H54 (cell line): ENCODE measurements around the gene ELAVL3.
A peak's percentile ranks its signal among the peaks of the same experiment; 100 is the strongest.

Experiments used
- DNase-seq: peaks from one replicate; pipeline ENCODE4 v3.0.0; 2011; ENCODE audit warnings: low spot score, mixed read lengths; ENCODE audit not compliant: insufficient read length
- FAIRE-seq: peaks from 3 replicates; lab custom pipeline; 2011; peaks lifted over from hg19 to GRCh38; lab: Jason Lieb, UNC
- POLR2A ChIP-seq: IDR thresholded peaks from 2 replicates; pipeline ENCODE4 v1.6.1; 2011; ENCODE audit warnings: low read depth, mild to moderate bottlenecking, low read length

ELAVL3 gene

DNA sequence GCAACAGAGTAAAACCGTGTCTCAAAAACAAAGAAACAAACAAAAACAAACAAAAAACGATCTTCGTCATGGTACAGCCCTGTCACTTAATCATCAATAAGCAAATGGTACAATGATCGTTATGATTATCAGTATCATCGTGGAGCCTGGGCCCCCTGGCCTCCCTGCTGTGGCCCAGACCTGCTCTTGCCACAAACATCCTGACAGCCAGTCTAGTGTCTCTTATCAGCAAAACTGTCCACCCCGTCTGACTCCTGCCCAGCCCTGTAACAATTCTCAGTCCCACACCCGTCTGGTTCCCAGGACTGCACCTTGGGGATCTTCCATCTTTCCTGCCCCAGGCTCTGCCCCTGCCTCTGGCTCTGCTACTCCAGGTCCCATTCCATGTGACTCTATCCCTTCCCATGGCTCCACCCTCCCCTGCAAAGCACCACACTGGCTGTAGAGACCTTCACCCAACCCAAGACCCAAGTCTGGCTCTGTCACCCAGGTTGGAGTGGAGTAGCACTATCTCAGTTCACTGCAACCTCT, 19.1 kb upstream of the ELAVL3 start:
- FAIRE-seq (no peak), DNase-seq (no peak)
- no peak for TF ChIP-seq POLR2A

GRCh38 chr19:11499220-11499726, 18.4 kb upstream of the ELAVL3 start:
- DNase-seq (no peak), FAIRE-seq (no peak)
- no peak for TF ChIP-seq POLR2A

GRCh38 chr19:11496391-11497163, 15.7 kb upstream of the ELAVL3 start:
- DNase-seq, result peak; percentile 90
- TF ChIP-seq POLR2A, result no peak
- FAIRE-seq, result no peak

DNA sequence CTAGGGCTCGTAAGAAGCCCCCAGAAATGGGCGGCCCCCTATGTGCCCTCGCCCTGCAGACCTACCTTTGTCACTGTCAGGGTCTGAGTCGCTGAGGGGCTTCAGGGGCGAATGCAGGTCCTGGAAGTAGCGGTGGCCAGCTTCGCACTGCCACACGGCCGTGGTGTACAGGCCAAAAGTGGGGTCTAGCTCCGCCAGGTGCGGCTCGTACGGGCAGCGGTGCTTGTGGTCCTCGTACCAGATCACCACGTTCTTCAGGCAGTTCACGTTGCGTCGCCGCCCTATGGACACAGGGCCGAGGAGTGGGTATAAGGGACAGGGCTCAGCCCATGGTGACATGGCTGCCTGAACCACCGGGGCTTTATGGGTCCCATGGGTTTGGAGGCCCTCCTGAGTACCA, 15.0 kb upstream of the ELAVL3 start:
- FAIRE-seq (no peak), DNase-seq (no peak)
- no peak for TF ChIP-seq POLR2A

DNA sequence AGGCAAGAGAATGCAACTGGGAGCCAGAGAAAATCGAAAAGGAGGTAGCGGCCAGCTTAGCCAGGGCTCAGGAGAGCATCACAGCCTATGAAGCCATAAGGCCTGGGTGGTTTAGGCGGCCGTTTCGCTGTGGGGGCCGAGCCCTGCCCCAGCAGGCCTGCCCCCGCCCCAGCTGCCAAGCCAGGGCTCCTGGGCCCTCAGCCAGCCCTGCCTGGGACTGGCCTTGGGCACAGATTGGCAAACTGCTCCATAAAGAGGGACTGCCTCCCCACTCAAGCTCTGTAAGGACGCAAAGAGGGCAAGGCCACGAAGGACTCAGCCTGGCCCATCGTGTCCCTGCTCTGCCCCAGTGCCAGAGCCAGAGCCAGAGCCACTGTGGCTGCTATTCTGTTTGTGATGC, 14.6 kb upstream of the ELAVL3 start:
- FAIRE-seq (no peak), DNase-seq (no peak)
- no peak for TF ChIP-seq POLR2A

- DNase-seq (no peak), FAIRE-seq (no peak)
- TF ChIP-seq POLR2A, result no peak
These were observed 13.9 kb upstream of the ELAVL3 start for GRCh38 chr19:11494634-11495285.

DNA sequence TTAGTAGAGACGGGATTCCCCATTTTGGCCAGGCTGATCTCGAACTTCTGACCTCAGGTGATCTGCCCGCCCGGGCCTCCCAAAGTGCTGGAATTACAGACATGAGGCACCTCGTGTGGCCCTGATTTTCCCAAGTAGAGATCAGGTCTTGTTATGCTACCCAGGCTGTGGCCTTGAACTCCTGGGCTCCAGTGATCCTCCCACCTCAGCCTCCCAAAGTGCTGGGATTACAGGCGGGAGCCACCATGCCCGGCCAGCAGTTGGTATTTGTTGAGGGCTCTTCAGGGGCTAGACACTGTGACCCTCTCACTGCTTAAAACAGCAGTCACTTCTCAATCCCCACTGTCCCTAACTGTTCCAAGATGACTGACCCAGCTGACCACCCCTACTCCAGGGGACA, 8.5 kb upstream of the ELAVL3 start:
- no peak for TF ChIP-seq POLR2A

GRCh38 chr19:11486661-11487503, 6.0 kb upstream of the ELAVL3 start:
- FAIRE-seq (no peak), DNase-seq (no peak)
- no peak for TF ChIP-seq POLR2A

More for the DNA sequence above, 8.5 kb upstream of the ELAVL3 start:
- DNase-seq, result no peak
- no peak for FAIRE-seq

GRCh38 chr19:11485245-11485837, 4.5 kb upstream of the ELAVL3 start:
- TF ChIP-seq POLR2A, result no peak
- DNase-seq (no peak), FAIRE-seq (no peak)

DNA sequence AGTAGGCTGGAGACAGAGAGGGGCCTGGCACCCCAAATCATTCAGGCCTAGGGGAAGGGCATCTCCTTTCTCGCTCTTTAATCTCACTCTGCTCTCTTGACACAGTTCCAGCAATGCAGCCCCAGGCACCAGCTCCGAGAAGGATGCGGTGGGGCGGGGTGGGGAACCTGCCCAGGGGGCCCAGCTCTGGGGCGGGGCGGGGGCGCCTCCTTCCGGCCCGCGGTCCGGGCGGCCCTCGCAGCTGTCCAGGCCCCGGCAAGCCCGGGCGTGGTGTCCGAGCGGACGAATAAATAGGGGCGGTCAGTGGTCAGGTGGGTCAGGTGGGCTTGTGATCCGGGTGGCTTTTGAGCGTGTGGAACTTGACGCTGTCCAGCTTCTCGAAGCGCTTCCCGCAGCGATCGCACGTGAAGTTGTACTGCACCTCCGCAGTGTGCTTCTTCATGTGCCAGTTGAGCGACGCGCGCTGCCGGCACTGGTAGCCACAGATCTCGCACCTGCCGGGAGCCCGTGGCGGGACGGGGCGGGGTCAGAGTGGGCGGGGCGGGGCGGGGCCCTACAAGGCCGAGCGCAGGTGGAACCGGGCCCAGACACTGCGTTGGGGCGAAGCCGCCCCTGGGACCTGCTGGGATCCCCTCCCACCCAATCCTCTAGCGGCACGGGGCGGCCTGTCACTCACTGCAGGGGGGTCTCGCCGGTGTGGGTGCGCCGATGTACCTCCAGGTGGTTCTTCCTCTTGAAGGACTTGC, 2.7 kb upstream of the ELAVL3 start:
- no peak for DNase-seq
- TF ChIP-seq POLR2A, result no peak
- no peak for FAIRE-seq

GRCh38 chr19:11482384-11483050, 1.7 kb upstream of the ELAVL3 start:
- 0 out of 2 replicates have a peak, but pooled peaks have one; percentile 23 for TF ChIP-seq POLR2A
- FAIRE-seq (no peak), DNase-seq (peak; percentile 98)
